Mammary epithelial cell (primary cell): Measurements from ENCODE around the gene TAS2R20.

ENCODE experiments used
- EZH2 ChIP-seq: IDR thresholded peaks from 2 replicates; pipeline ENCODE4 v1.6.1; 2012; ENCODE audit warnings: low read length, inconsistent platforms, borderline replicate concordance
- TF ChIP-seq, protein P1 (sequence below), 2 donors: IDR thresholded peaks in 1 of 2; conservative IDR thresholded peaks in 1 of 2; 2 replicates each; pipeline ENCODE4 v1.5.1; 2011 to 2012; ENCODE audit warnings: inconsistent platforms in 2 of 2, low read length in 2 of 2, mild to moderate bottlenecking in 2 of 2, control low read depth in 1 of 2, low read depth in 1 of 2; ENCODE audit not compliant: insufficient read depth in 1 of 2; ENCODE audit errors: extremely low read depth in 1 of 2

DNA sequence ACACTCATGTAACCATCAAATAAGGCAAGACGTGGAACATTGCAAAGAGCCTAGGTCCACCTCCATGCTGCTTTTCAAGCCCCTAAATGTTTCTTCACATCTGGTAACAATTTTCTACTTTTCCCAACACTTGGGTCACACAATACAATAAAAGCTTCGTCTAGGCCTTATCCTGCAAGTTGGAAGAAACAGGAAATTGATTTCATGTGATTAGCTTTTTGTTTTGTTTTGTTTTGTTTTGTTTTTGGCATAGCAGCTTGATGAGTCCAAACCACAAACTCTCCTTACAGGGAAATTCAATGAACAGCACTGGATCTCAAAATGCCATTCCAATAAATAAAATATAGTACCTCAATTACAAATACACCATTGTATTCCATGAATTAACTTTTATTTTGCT is 30.7 kb downstream of the TAS2R20 start:
- TF ChIP-seq EZH2: no peak
- TF ChIP-seq, protein P1, sequence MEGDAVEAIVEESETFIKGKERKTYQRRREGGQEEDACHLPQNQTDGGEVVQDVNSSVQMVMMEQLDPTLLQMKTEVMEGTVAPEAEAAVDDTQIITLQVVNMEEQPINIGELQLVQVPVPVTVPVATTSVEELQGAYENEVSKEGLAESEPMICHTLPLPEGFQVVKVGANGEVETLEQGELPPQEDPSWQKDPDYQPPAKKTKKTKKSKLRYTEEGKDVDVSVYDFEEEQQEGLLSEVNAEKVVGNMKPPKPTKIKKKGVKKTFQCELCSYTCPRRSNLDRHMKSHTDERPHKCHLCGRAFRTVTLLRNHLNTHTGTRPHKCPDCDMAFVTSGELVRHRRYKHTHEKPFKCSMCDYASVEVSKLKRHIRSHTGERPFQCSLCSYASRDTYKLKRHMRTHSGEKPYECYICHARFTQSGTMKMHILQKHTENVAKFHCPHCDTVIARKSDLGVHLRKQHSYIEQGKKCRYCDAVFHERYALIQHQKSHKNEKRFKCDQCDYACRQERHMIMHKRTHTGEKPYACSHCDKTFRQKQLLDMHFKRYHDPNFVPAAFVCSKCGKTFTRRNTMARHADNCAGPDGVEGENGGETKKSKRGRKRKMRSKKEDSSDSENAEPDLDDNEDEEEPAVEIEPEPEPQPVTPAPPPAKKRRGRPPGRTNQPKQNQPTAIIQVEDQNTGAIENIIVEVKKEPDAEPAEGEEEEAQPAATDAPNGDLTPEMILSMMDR (conservative IDR thresholded peaks at IDR 0.05 in 1 of 2, IDR thresholded peaks at IDR 0.05 in 1 of 2; ENCODE audit: extremely low read depth in 1 of 2, insufficient read depth in 1 of 2, low read depth in 1 of 2, low read length in 2 of 2): no peak
